Gastroesophageal sphincter (tissue), 3 donors: ENCODE data around the gene TGFBR2.

Experiments
- EP300 ChIP-seq: sonication (generic); formaldehyde crosslinking; IDR thresholded peaks from one replicate; pipeline ENCODE4 v1.6.1; 2017; ENCODE audit warnings: antibody characterized with exemption, mild to moderate bottlenecking
- POLR2A ChIP-seq, 2 donors: fragments of 450-650 bp; IDR thresholded peaks; one replicate each; pipeline ENCODE4 v1.6.1; 2017; ENCODE audit warnings: antibody characterized with exemption in 2 of 2, mild to moderate bottlenecking in 2 of 2, moderate library complexity in 1 of 2
- POLR2AphosphoS5 ChIP-seq: sonication (generic); formaldehyde crosslinking; IDR thresholded peaks from one replicate; pipeline ENCODE4 v1.6.1; 2017; ENCODE audit warnings: antibody characterized with exemption
- TF ChIP-seq, protein P1 (sequence below), 4 experiments: fragments of 200-600 bp in 2 of 4; fragments of 450-650 bp in 2 of 4; sonication (generic) in 1 of 4; IDR thresholded peaks; one replicate each; pipeline ENCODE4 v1.5.1; 2017 to 2019; ENCODE audit warnings: antibody characterized with exemption in 4 of 4, mild to moderate bottlenecking in 2 of 4, moderate library complexity in 2 of 4

DNA sequence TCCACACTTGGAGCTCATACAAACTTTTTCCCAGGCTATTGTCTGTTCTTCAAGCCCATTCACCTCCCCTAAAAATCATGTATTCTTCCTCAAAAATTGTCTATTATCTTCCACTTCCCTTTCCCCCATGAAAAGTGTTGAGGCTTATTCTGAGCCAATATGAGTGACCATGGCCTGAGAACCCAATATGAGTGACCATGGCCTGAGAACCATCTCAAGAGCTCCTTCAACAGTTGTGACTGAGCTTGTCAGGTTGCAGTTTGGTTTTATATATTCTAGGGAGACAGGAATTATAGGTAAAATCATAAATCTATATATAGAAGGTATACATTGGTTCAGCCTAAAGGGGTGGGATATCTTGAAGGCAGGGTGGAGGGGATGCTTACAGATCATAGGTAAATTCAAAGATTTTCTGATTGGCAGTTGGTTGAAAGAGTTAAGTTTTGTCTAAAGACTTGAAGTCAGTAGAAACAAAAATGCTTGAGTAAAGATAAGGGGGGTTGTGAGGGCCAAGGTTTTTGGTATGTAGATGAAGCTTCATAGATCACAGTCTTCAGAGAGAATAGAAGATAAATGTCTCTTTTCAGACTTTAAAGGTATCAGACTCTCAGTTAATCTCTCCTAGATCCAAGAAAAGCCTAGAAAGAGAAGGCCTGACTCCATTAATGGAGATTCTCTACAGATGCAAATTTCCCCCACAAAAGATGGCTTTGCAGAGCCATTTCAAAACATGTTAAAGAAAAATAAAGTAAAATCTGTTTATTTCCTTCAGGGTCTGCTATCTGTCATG is 95.8 kb downstream of the TGFBR2 start:
- TF ChIP-seq, protein P1, sequence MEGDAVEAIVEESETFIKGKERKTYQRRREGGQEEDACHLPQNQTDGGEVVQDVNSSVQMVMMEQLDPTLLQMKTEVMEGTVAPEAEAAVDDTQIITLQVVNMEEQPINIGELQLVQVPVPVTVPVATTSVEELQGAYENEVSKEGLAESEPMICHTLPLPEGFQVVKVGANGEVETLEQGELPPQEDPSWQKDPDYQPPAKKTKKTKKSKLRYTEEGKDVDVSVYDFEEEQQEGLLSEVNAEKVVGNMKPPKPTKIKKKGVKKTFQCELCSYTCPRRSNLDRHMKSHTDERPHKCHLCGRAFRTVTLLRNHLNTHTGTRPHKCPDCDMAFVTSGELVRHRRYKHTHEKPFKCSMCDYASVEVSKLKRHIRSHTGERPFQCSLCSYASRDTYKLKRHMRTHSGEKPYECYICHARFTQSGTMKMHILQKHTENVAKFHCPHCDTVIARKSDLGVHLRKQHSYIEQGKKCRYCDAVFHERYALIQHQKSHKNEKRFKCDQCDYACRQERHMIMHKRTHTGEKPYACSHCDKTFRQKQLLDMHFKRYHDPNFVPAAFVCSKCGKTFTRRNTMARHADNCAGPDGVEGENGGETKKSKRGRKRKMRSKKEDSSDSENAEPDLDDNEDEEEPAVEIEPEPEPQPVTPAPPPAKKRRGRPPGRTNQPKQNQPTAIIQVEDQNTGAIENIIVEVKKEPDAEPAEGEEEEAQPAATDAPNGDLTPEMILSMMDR (IDR thresholded peaks at IDR 0.05): no peak
- TF ChIP-seq POLR2A (IDR thresholded peaks at IDR 0.05): no peak
- TF ChIP-seq EP300: no peak
- no peak for TF ChIP-seq POLR2AphosphoS5
